Upper lobe of left lung (tissue), 6 donors: ENCODE data around the gene RIGI. TPM values are rescaled to one million over a fixed set of nuclear protein-coding genes. Genes with fewer than 3 reads are reported as not detected.
"Not testable (repeated sequence)": the region's sequence is repeated elsewhere in the genome, so short reads cannot be mapped to it uniquely, and the experiment has no call there.

Source experiments
- ATAC-seq, 2 donors: fragments of 200-7000 bp; cut with Tn5 transposase; one replicate each; pipeline ENCODE4 v1.9.1; 2022; ENCODE audit warnings: mild to moderate bottlenecking in 2 of 2, moderate library complexity in 2 of 2; ENCODE audit not compliant: low FRiP score in 2 of 2
- DNase-seq, 2 donors: peaks; one replicate each; pipeline ENCODE4 v3.0.0-alpha.2; 2019 to 2020
- H3K27ac ChIP-seq, 4 donors: fragments of 200-600 bp; sonication (generic); one replicate each; pipeline ENCODE4 v1.5.1; 2016 to 2019
- H3K27me3 ChIP-seq, 4 donors: fragments of 200-600 bp; sonication (generic); one replicate each; pipeline ENCODE4 v1.5.1; 2017 to 2019
- H3K36me3 ChIP-seq, 4 donors: fragments of 200-600 bp; sonication (generic); one replicate each; pipeline ENCODE4 v1.5.1; 2016 to 2019
- H3K4me1 ChIP-seq, 4 donors: fragments of 200-600 bp; sonication (generic); one replicate each; pipeline ENCODE4 v1.5.1; 2018 to 2019
- H3K4me3 ChIP-seq, 4 donors: fragments of 200-600 bp; sonication (generic); one replicate each; pipeline ENCODE4 v1.5.1; 2017 to 2019; ENCODE audit warnings: mild to moderate bottlenecking in 2 of 4, moderate library complexity in 1 of 4
- H3K9me3 ChIP-seq, 4 donors: fragments of 200-600 bp; sonication (generic); one replicate each; pipeline ENCODE4 v1.5.1; 2018 to 2019
- EP300 ChIP-seq, 4 donors: sonication (generic); formaldehyde crosslinking; IDR thresholded peaks; one replicate each; pipeline ENCODE4 v1.5.1; 2017; ENCODE audit warnings: antibody characterized with exemption in 4 of 4, control low read depth in 2 of 4
- POLR2A ChIP-seq, 4 donors: fragments of 450-650 bp; IDR thresholded peaks; one replicate each; pipeline ENCODE4 v1.5.1; 2016 to 2017; ENCODE audit warnings: antibody characterized with exemption in 4 of 4, mild to moderate bottlenecking in 2 of 4
- POLR2AphosphoS5 ChIP-seq, 2 donors: sonication (generic); formaldehyde crosslinking; IDR thresholded peaks; one replicate each; pipeline ENCODE4 v1.5.1; 2017; ENCODE audit warnings: antibody characterized with exemption in 2 of 2
- WGBS, 2 donors: methylation state at CpG; one replicate each; pipeline ENCODE4 v1.1.5; 2017 to 2018; 5-methylcytosine and 5-hydroxymethylcytosine counted together
- total RNA-seq, 6 donors: library from RNA; depleted of rRNA in 4 of 6; stranded (reverse); fragments of >200 nt in 4 of 6; gene quantifications; one replicate each; pipeline versions ENCODE4 v1.1.0 to v1.2.1, GENCODE V29; 2016 to 2021
- TF ChIP-seq, protein P1 (sequence below), 6 experiments: fragments of 450-650 bp in 4 of 6; fragments of 200-600 bp in 2 of 6; sonication (generic) in 2 of 6; IDR thresholded peaks; one replicate each; pipeline ENCODE4 v1.5.1; 2016 to 2019; ENCODE audit warnings: antibody characterized with exemption in 6 of 6
- donor health status: DM: no; HTN: no; CAD: no; lungs with moderate emphysema.
- donor health status: DM: no; HTN: yes; CAD: no; lungs with severe emphysema.

The RIGI gene
- total RNA-seq, 6 donors from 2014 or later: 7.8 to 24.1 (median 15.3) TPM

DNA sequence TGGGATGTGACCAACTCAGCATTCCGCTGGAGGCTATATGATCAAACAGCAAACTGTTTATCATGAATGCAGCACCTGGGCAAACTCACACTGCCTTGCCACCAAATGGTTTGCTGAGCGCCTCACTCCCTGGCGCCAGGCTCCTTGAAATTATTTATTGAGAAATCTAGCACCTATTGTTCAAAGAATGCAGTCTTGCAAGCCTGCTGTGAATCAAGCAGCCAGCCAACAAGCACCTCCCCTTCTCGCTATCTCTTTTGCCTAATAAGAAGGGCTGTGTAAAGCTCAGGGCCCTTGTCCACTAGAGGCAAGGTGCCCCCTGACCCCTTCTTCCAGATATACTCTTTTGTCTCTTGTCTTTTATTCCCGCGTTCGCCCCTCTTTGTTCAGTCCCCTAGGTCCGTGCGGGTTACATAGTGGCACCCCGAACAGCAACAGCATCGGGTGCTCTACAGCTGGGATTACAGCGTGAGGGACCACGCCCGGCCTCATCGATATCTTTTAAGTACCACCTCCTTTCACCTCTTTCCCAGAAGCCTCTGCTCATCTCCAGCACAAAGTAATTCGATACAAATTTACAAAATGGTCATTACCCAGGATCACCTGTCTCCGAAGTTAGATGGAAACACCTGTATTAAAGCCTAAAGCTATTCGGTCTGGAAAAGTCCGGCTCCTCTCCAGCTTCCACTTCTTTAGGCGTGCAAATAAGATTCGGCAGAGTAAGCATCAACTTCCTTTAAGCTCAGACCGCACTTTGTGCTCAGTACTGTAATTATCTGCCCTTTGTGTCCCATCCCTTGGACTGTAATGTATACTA, 896 bp downstream of the RIGI start:
- 20 to 22% methylated on average over 22 of the region's 22 CpGs for WGBS, 2 donors
- peak; percentile 49 to 52 for ATAC-seq
- H3K4me3 ChIP-seq: peak overlapping the region; percentile 47 to 85 (median 64)
- H3K9me3 ChIP-seq: no peaks in the 10 kb centered on the region
- H3K27me3 ChIP-seq: no peaks in the 10 kb centered on the region
- TF ChIP-seq EP300 (IDR thresholded peaks at IDR 0.05) (no peak), POLR2A (IDR thresholded peaks at IDR 0.05) (no peak), POLR2AphosphoS5 (IDR thresholded peaks at IDR 0.05) (no peak)
- TF ChIP-seq, protein P1, sequence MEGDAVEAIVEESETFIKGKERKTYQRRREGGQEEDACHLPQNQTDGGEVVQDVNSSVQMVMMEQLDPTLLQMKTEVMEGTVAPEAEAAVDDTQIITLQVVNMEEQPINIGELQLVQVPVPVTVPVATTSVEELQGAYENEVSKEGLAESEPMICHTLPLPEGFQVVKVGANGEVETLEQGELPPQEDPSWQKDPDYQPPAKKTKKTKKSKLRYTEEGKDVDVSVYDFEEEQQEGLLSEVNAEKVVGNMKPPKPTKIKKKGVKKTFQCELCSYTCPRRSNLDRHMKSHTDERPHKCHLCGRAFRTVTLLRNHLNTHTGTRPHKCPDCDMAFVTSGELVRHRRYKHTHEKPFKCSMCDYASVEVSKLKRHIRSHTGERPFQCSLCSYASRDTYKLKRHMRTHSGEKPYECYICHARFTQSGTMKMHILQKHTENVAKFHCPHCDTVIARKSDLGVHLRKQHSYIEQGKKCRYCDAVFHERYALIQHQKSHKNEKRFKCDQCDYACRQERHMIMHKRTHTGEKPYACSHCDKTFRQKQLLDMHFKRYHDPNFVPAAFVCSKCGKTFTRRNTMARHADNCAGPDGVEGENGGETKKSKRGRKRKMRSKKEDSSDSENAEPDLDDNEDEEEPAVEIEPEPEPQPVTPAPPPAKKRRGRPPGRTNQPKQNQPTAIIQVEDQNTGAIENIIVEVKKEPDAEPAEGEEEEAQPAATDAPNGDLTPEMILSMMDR (IDR thresholded peaks at IDR 0.05): no peak
- peak overlapping the region; percentile 86 to 90 (median 89) for H3K27ac ChIP-seq
- H3K4me1 ChIP-seq: peaks cover 18 to 33% (median 24%) of the 10 kb centered on the region in 4 donors
- DNase-seq: peak in 1 of 2 donors; percentile 45
- peaks cover 0 to under 1% (median 0%) of the 10 kb centered on the region in 4 donors for H3K36me3 ChIP-seq

DNA sequence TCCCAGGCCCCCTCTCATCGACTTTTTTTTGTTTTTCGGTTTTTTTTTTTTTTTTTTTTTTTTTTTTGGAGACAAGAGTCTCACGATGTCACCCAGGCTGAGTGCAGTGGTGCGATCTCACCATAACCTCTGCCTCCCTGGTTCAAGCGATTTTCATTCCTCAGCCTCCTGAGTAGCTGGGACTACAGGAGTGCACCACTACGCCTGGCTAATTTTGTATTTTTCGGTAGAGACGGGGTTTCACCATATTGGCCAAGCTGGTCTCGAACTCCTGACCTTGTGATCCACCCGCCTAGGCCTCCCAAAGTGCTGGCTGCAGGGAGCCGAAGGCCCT, 1.5 kb downstream of the RIGI start:
- H3K27ac ChIP-seq: peak overlapping the region; percentile 86 to 90 (median 89)

DNA sequence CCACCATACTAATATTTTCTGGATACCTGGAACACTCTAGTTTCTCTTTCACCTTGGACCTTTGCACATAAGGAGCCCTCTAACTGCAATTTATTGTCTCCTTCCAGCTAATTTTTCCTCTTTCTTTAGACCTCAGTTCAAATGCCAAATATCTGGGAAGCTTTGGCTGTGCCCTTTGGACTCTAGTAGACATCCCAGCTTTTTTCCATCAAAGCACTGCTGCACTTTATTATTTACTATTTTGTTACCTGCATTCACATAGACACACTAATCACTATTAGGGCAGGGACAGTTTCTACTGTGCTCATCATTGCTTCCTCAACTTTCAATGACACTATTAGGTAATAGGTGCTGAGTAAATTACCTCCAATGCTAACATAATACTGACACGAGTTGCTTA, 2.1 kb downstream of the RIGI start:
- DNase-seq (no peak), ATAC-seq (no peak)
- 83 to 89% methylated on average over 1 of the region's 1 CpG for WGBS, 2 donors
- no peak overlapping the region for H3K27ac ChIP-seq
- peaks cover 18 to 33% (median 24%) of the 10 kb centered on the region in 4 donors for H3K4me1 ChIP-seq
- no peaks in the 10 kb centered on the region for H3K9me3 ChIP-seq
- no peaks in the 10 kb centered on the region for H3K27me3 ChIP-seq
- TF ChIP-seq EP300 (IDR thresholded peaks at IDR 0.05) (no peak), POLR2AphosphoS5 (IDR thresholded peaks at IDR 0.05) (no peak), POLR2A (IDR thresholded peaks at IDR 0.05) (no peak)
- TF ChIP-seq, protein P1 (IDR thresholded peaks at IDR 0.05): no peak
- H3K4me3 ChIP-seq: peak overlapping the region in 1 of 4 donors; percentile 85
- H3K36me3 ChIP-seq: peaks cover 0 to 3% (median 0%) of the 10 kb centered on the region in 4 donors

More for the DNA sequence above, 1.5 kb downstream of the RIGI start:
- not testable (repeated sequence) for H3K27me3 ChIP-seq, DNase-seq, H3K9me3 ChIP-seq, ATAC-seq, H3K36me3 ChIP-seq
- Histone ChIP-seq H3K4me1 (peaks cover 18 to 33% (median 24%) of the 10 kb centered on the region in 4 donors), H3K4me3 (peak overlapping the region in 3 of 4 donors; percentile 47 to 85 (median 73))
- WGBS, 2 donors: 74 to 77% methylated on average over 11 of the region's 11 CpGs

DNA sequence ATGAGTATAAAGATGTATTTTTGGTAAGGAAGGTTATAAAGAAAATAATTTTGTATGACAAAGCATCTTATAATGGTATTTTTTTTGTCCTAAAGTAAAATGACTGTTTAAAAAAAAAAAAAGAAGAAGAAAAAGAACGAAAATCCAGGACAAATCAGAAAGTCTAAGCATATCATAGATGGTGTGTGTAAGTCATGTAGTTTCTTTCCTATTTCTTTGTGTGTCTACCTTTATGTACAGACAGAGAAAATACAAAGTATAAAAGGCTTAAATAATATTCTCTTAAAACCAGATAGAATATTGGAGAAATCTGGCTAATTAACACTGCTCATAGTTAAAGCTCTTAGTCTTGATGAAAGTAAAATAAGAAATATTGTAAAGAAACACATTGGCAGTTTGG, 7.7 kb downstream of the RIGI start:
- H3K4me3 ChIP-seq: no peak overlapping the region
- H3K9me3 ChIP-seq: no peaks in the 10 kb centered on the region
- peaks cover 0 to 11% (median 5%) of the 10 kb centered on the region in 4 donors for H3K4me1 ChIP-seq
- no peak for TF ChIP-seq EP300 (IDR thresholded peaks at IDR 0.05)
- no peak for TF ChIP-seq POLR2A (IDR thresholded peaks at IDR 0.05)
- no peak for TF ChIP-seq POLR2AphosphoS5 (IDR thresholded peaks at IDR 0.05)
- TF ChIP-seq, protein P1 (IDR thresholded peaks at IDR 0.05): no peak
- no peak overlapping the region for H3K27ac ChIP-seq
- peaks cover 0 to 3% (median 0%) of the 10 kb centered on the region in 4 donors for H3K36me3 ChIP-seq
- ATAC-seq (no peak), DNase-seq (no peak)
- WGBS, 2 donors: 91 to 94% methylated on average over 1 of the region's 1 CpG
- no peaks in the 10 kb centered on the region for H3K27me3 ChIP-seq

DNA sequence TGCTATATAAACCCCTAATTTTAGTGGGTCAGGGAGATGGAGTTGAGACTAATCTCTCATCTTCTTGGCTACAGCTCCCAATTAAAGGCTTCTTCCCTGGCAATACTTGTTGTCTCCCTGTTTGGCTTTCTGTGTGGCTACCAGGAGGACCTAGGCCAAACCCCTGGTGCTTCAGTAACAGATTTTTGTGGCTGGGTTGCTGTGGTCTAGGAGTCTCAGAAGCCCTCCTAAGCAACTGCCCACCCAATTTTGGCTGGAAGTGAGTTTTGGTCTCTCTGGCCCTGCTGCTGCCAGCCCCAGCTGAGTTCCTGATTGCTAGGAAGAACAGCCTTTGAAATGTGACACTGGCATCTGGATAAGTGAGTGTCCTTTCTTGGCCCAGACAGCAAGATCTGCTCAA, 9.8 kb downstream of the RIGI start:
- H3K9me3 ChIP-seq: no peaks in the 10 kb centered on the region
- H3K27ac ChIP-seq: no peak overlapping the region
- DNase-seq: no peak
- no peaks in the 10 kb centered on the region for H3K27me3 ChIP-seq
- no peak for ATAC-seq
- peaks cover 0 to 3% (median 0%) of the 10 kb centered on the region in 4 donors for H3K36me3 ChIP-seq
- H3K4me3 ChIP-seq: no peak overlapping the region
- TF ChIP-seq, protein P1 (IDR thresholded peaks at IDR 0.05): no peak
- no peak for TF ChIP-seq POLR2AphosphoS5 (IDR thresholded peaks at IDR 0.05)
- no peak for TF ChIP-seq POLR2A (IDR thresholded peaks at IDR 0.05)
- TF ChIP-seq EP300 (IDR thresholded peaks at IDR 0.05): no peak
- H3K4me1 ChIP-seq: peaks cover 0 to 6% (median 0%) of the 10 kb centered on the region in 4 donors
